WTC11 (cell line): Measurements from ENCODE around the gene POLR3G. TPM values are rescaled to one million over a fixed set of nuclear protein-coding genes. Genes with fewer than 3 reads are reported as not detected.

Source experiments
- ATAC-seq: fragments of 200-7000 bp; cut with Tn5 transposase; 2 replicates; pipeline ENCODE4 v1.10.0; 2021; ENCODE audit warnings: mild to moderate bottlenecking, moderate library complexity
- Bru-seq: library from RNA; stranded (reverse); fragments of 400-500 nt; gene quantifications from one replicate; lab custom pipeline; 2021; lab: Mats Ljungman, UMichigan
- CTCF ChIA-PET: fragments of 300-600 bp; sonication (Branson Sonifier 250); formaldehyde crosslinking; loops from one replicate; lab custom pipeline; 2021; ENCODE audit warnings: antibody characterized with exemption; lab: Charles Lee
- POLR2A ChIA-PET: fragments of 350-600 bp; sonication (Branson Sonifier 250); formaldehyde crosslinking; loops from one replicate; lab custom pipeline; 2021; ENCODE audit warnings: antibody characterized with exemption; lab: Charles Lee
- DNase-seq: peaks from one replicate; pipeline ENCODE4 v3.0.0; 2021; ENCODE audit warnings: low spot score
- H3K27ac Mint-ChIP-seq: 2 replicates; pipeline ENCODE4 v1.8.0; 2021; ENCODE audit warnings: mixed read lengths
- H3K27me3 Mint-ChIP-seq: 2 replicates; pipeline ENCODE4 v1.8.0; 2021; ENCODE audit warnings: low read depth, mild to moderate bottlenecking, moderate library complexity, mixed read lengths
- H3K36me3 Mint-ChIP-seq: 2 replicates; pipeline ENCODE4 v1.8.0; 2021; ENCODE audit warnings: mixed read lengths
- H3K4me1 Mint-ChIP-seq: 2 replicates; pipeline ENCODE4 v1.8.0; 2022; ENCODE audit warnings: mixed read lengths
- H3K4me3 Mint-ChIP-seq: 2 replicates; pipeline ENCODE4 v1.8.0; 2021; ENCODE audit warnings: mild to moderate bottlenecking, moderate library complexity, mixed read lengths
- H3K9me3 Mint-ChIP-seq: 2 replicates; pipeline ENCODE4 v1.8.0; 2021; ENCODE audit warnings: mixed read lengths
- ATF3 ChIP-seq: sonication (generic); formaldehyde crosslinking; conservative IDR thresholded peaks from 2 replicates; pipeline ENCODE4 v1.8.1; 2022; ENCODE audit warnings: mild to moderate bottlenecking, missing genetic modification reagents
- CDX4 ChIP-seq: fragments of 250-450 bp; sonication (Bioruptor Pico); IDR thresholded peaks from 2 replicates; pipeline ENCODE4 v1.9.0; 2021; ENCODE audit warnings: moderate library complexity, mild to moderate bottlenecking, inconsistent platforms, borderline replicate concordance
- CREB1 ChIP-seq: sonication (generic); formaldehyde crosslinking; IDR thresholded peaks from 2 replicates; pipeline ENCODE4 v1.8.0; 2023; ENCODE audit warnings: mild to moderate bottlenecking, missing genetic modification reagents
- CREM ChIP-seq: sonication (generic); formaldehyde crosslinking; IDR thresholded peaks from 2 replicates; pipeline ENCODE4 v1.8.1; 2022; ENCODE audit warnings: mild to moderate bottlenecking, missing genetic modification reagents, moderate library complexity
- CTCF ChIP-seq: fragments of 200-600 bp; IDR thresholded peaks from 2 replicates; pipeline ENCODE4 v1.8.0; 2022; ENCODE audit warnings: antibody characterized with exemption
- E2F4 ChIP-seq: sonication (generic); formaldehyde crosslinking; IDR thresholded peaks from 2 replicates; pipeline ENCODE4 v1.8.1; 2022; ENCODE audit warnings: low read depth, mild to moderate bottlenecking, moderate library complexity, missing genetic modification reagents, borderline replicate concordance
- E2F5 ChIP-seq: sonication (generic); formaldehyde crosslinking; IDR thresholded peaks from 2 replicates; pipeline ENCODE4 v1.8.1; 2022; ENCODE audit warnings: mild to moderate bottlenecking, moderate library complexity, missing genetic modification reagents
- ETV6 ChIP-seq: sonication (generic); formaldehyde crosslinking; IDR thresholded peaks from 2 replicates; pipeline ENCODE4 v1.8.1; 2022; ENCODE audit warnings: mild to moderate bottlenecking, missing genetic modification reagents
- FOXK1 ChIP-seq: sonication (generic); formaldehyde crosslinking; IDR thresholded peaks from 2 replicates; pipeline ENCODE4 v1.8.0; 2022; ENCODE audit warnings: mild to moderate bottlenecking, moderate library complexity, missing genetic modification reagents
- FOXP4 ChIP-seq: sonication (generic); formaldehyde crosslinking; IDR thresholded peaks from 2 replicates; pipeline ENCODE4 v1.8.0; 2022; ENCODE audit warnings: mild to moderate bottlenecking, missing genetic modification reagents
- KAT7 ChIP-seq: sonication (generic); formaldehyde crosslinking; IDR thresholded peaks from 2 replicates; pipeline ENCODE4 v1.8.1; 2023; ENCODE audit warnings: missing genetic modification reagents, mild to moderate bottlenecking, borderline replicate concordance
- MAX ChIP-seq: sonication (generic); formaldehyde crosslinking; IDR thresholded peaks from 2 replicates; pipeline ENCODE4 v1.8.0; 2022; ENCODE audit warnings: mild to moderate bottlenecking, missing genetic modification reagents
- NR2C2 ChIP-seq: sonication (generic); formaldehyde crosslinking; IDR thresholded peaks from 2 replicates; pipeline ENCODE4 v1.8.0; 2022; ENCODE audit warnings: mild to moderate bottlenecking, missing genetic modification reagents
- SMAD3 ChIP-seq: sonication (generic); formaldehyde crosslinking; IDR thresholded peaks from 2 replicates; pipeline ENCODE4 v1.8.0; 2022; ENCODE audit warnings: missing genetic modification reagents, mild to moderate bottlenecking, borderline replicate concordance
- SMAD4 ChIP-seq: sonication (generic); formaldehyde crosslinking; IDR thresholded peaks from 2 replicates; pipeline ENCODE4 v1.8.0; 2022; ENCODE audit warnings: mild to moderate bottlenecking, missing genetic modification reagents
- TEAD4 ChIP-seq: sonication (generic); formaldehyde crosslinking; IDR thresholded peaks from 2 replicates; pipeline ENCODE4 v1.8.0; 2022; ENCODE audit warnings: mild to moderate bottlenecking, missing genetic modification reagents
- ZNF232 ChIP-seq: sonication (generic); formaldehyde crosslinking; IDR thresholded peaks from 2 replicates; pipeline ENCODE4 v1.8.0; 2022; ENCODE audit warnings: mild to moderate bottlenecking, missing genetic modification reagents
- ZNF281 ChIP-seq: sonication (generic); formaldehyde crosslinking; IDR thresholded peaks from 2 replicates; pipeline ENCODE4 v1.8.0; 2023; ENCODE audit warnings: mild to moderate bottlenecking, missing genetic modification reagents
- ZNF416 ChIP-seq: fragments of 250-450 bp; sonication (Bioruptor Pico); IDR thresholded peaks from 2 replicates; pipeline ENCODE4 v1.9.0; 2021; ENCODE audit warnings: mild to moderate bottlenecking, inconsistent platforms
- ZNF425 ChIP-seq: fragments of 250-450 bp; sonication (Bioruptor Pico); conservative IDR thresholded peaks from 2 replicates; pipeline ENCODE4 v1.9.0; 2021; ENCODE audit warnings: mild to moderate bottlenecking
- long read RNA-seq, 3 experiments: library from RNA in 1 of 3; library from capped mRNA in 1 of 3; library from polyadenylated mRNA in 1 of 3; unstranded in 2 of 3; stranded (forward) in 1 of 3; transcript quantifications; one replicate each; pipeline ENCODE4 v2.0.0, GENCODE V29; 2021
- total RNA-seq: library from RNA; stranded (reverse); gene quantifications from 3 replicates; pipeline ENCODE4 v1.2.3, GENCODE V29; 2021

POLR3G gene
- total RNA-seq (61.0 to 95.4 TPM (median 63.6 TPM) in 3 replicates), Bru-seq, nascent RNA (percentile 94 among the genes with signal in this experiment)
- long read RNA-seq, experiment 1, transcript POLR3G-207 (4 exons, 682 nt) = minor isoform, 7 of 459 reads
- long read RNA-seq, experiment 1, transcript POLR3G-201 (8 exons, 3,285 nt) = major isoform, 179 of 459 reads
- long read RNA-seq, experiment 1, transcript POLR3G-204 (8 exons, 3,251 nt) = minor isoform, 102 of 459 reads
- long read RNA-seq, experiment 1, partial matches to known transcripts = 24 of 459 reads
- long read RNA-seq, experiment 1, other reads (novel, unspliced or antisense) = 146 of 459 reads
- long read RNA-seq, experiment 2, transcript POLR3G-207 (4 exons, 682 nt) = minor isoform, 5 of 86 reads
- long read RNA-seq, experiment 2, transcript POLR3G-204 (8 exons, 3,251 nt) = major isoform, 9 of 86 reads
- long read RNA-seq, experiment 2, transcript POLR3G-201 (8 exons, 3,285 nt) = major isoform, 9 of 86 reads
- long read RNA-seq, experiment 2, partial matches to known transcripts = 16 of 86 reads
- long read RNA-seq, experiment 2, other reads (novel, unspliced or antisense) = 47 of 86 reads
- long read RNA-seq, experiment 3, transcript POLR3G-204 (8 exons, 3,251 nt) = minor isoform, 40 of 177 reads
- long read RNA-seq, experiment 3, transcript POLR3G-201 (8 exons, 3,285 nt) = major isoform, 58 of 177 reads
- long read RNA-seq, experiment 3, partial matches to known transcripts = 11 of 177 reads
- long read RNA-seq, experiment 3, other reads (novel, unspliced or antisense) = 68 of 177 reads

GRCh38 chr5:90474235-90475107 is at the start of gene POLR3G, which contains the start of gene MBLAC2:
Gene POLR3G (plus strand): TSS chr5:90474864. CDS start chr5:90485568, 10,704 bp downstream.
Gene MBLAC2 (minus strand): TSS chr5:90474771. CDS start chr5:90474292, 479 bp downstream.
- Mint-ChIP-seq H3K27ac (peak within 1 kb of the TSS; percentile 90), H3K4me3 (peak within 1 kb of the TSS; percentile 81), H3K27me3 (no peaks in the 10 kb centered on the region), H3K36me3 (no peaks in the 10 kb centered on the region), H3K4me1 (peaks cover 43% of the 10 kb centered on the region), H3K9me3 (no peaks in the 10 kb centered on the region)
- ChIA-PET CTCF (interaction anchor here (0.6 to 1.6 kb wide), 10 partner anchors 9 to 911 kb away, joined by 3 to 4 read pairs (median 3); partner anchors contain the start of gene CETN3), POLR2A (interaction anchor here (0.6 to 1.6 kb wide), 8 partner anchors 8 to 909 kb away, joined by 3 to 10 read pairs (median 3); partner anchors contain the start of genes ARRDC3 and CETN3)
- DNase-seq (peak; percentile 97), ATAC-seq (peak; percentile 76)
- TF ChIP-seq ZNF281 (no peak), ZNF425 (CRISPR knock-in tag) (no peak), SMAD3 (peak; percentile 82; the same call in 1 of the 2 replicates), SMAD4 (CRISPR knock-in tag) (peak; percentile 81; the same call in 1 of the 2 replicates), TEAD4 (CRISPR knock-in tag) (no peak; the same call in 1 of the 2 replicates), FOXK1 (CRISPR knock-in tag) (peak; percentile 80; the same call in 1 of the 2 replicates), CTCF (no peak), FOXP4 (peak; percentile 87), CREB1 (CRISPR knock-in tag) (no peak), MAX (CRISPR knock-in tag) (peak; percentile 85), KAT7 (CRISPR knock-in tag) (peak; percentile 70), CDX4 (no peak), E2F5 (peak; percentile 75), NR2C2 (no peak; the same call in 1 of the 2 replicates), ZNF416 (no peak), E2F4 (CRISPR knock-in tag) (peak; percentile 84; the same call in 1 of the 2 replicates), ATF3 (CRISPR knock-in tag) (0 out of 2 replicates have a peak, but pooled peaks have one; percentile 39), ETV6 (CRISPR knock-in tag) (peak; percentile 89; the same call in 1 of the 2 replicates), ZNF232 (CRISPR knock-in tag) (peak; percentile 85), CREM (peak; percentile 84)
